GM18498 (cell line): ENCODE data around the gene TMEM107.
"Not testable (repeated sequence)": the region's sequence is repeated elsewhere in the genome, so short reads cannot be mapped to it uniquely, and the experiment has no call there.

Source experiments
- ATAC-seq: cut with Tn5 transposase; IDR thresholded peaks from one replicate; pipeline ENCODE4 v1.9.1; 2021; ENCODE audit warnings: mild to moderate bottlenecking, moderate library complexity; ENCODE audit not compliant: unreplicated experiment

TMEM107 gene

GRCh38 chr17:8176197-8176940, at the start of gene TMEM107:
TMEM107 (minus strand) TSS chr17:8176380; CDS start chr17:8176286, 94 bp downstream.
- peak; percentile 38 for ATAC-seq

- no peak for ATAC-seq
These were observed 49.0 kb upstream of the TMEM107 start for GRCh38 chr17:8224891-8225812.

GRCh38 chr17:8223356-8224126, 47.4 kb upstream of the TMEM107 start:
- no peak for ATAC-seq

- ATAC-seq, result peak; percentile 37
These were observed 46.6 kb upstream of the TMEM107 start for GRCh38 chr17:8222630-8223355.

- ATAC-seq, result peak; percentile 37
These were observed 46.1 kb upstream of the TMEM107 start for GRCh38 chr17:8222380-8222629.

GRCh38 chr17:8221663-8222379, 45.6 kb upstream of the TMEM107 start:
- peak; percentile 46 for ATAC-seq

GRCh38 chr17:8220783-8221662, 44.8 kb upstream of the TMEM107 start:
- ATAC-seq, result no peak

- ATAC-seq, result not testable (repeated sequence)
These were observed 37.8 kb upstream of the TMEM107 start for GRCh38 chr17:8214000-8214399.

- ATAC-seq, result no peak
These were observed 36.4 kb upstream of the TMEM107 start for GRCh38 chr17:8212312-8213180.

- peak; percentile 12 for ATAC-seq
These were observed 34.7 kb upstream of the TMEM107 start for GRCh38 chr17:8210761-8211458.

- peak; percentile 85 for ATAC-seq
These were observed 34.0 kb upstream of the TMEM107 start, which contains the start of gene AURKB for GRCh38 chr17:8209907-8210760. AURKB (minus strand) TSS chr17:8210575; CDS start chr17:8210224, 351 bp downstream.

- ATAC-seq, result no peak
These were observed 30.4 kb upstream of the TMEM107 start for GRCh38 chr17:8206536-8206935.

GRCh38 chr17:8204761-8205555, 28.8 kb upstream of the TMEM107 start:
- no peak for ATAC-seq

- ATAC-seq, result no peak
These were observed 16.1 kb upstream of the TMEM107 start for GRCh38 chr17:8192070-8192815.

- no peak for ATAC-seq
These were observed 14.3 kb upstream of the TMEM107 start for GRCh38 chr17:8190506-8190905.
